IMR-90 (cell line): ENCODE data around the gene CEL. TPM values are rescaled to one million over a fixed set of nuclear protein-coding genes. Genes with fewer than 3 reads are reported as not detected.

Experiments used
- ATAC-seq: fragments of 200-7000 bp; cut with Tn5 transposase; 2 replicates; pipeline ENCODE4 v1.9.1; 2020; ENCODE audit warnings: low read depth, mild to moderate bottlenecking, moderate library complexity
- BruUV-seq: library from RNA; stranded (reverse); fragments of 400-500 nt; replicated peaks from 2 replicates; lab custom pipeline; 2021; lab: Mats Ljungman, UMichigan
- CTCF ChIA-PET: fragments of 300-600 bp; formaldehyde crosslinking; extraction: SDS; loops from one replicate; lab custom pipeline; 2021; ENCODE audit warnings: antibody characterized with exemption; lab: Yijun Ruan, JAX
- POLR2A ChIA-PET: fragments of 300-600 bp; sonication (Branson Sonifier 250); formaldehyde crosslinking; loops from one replicate; lab custom pipeline; 2022; ENCODE audit warnings: antibody characterized with exemption; ENCODE audit not compliant: unreplicated experiment; lab: Charles Lee
- DNase-seq: peaks from one replicate; pipeline ENCODE4 v3.0.0; 2013
- H2AFZ ChIP-seq: replicated peaks from 2 replicates; pipeline ENCODE3; 2013; ENCODE audit warnings: low read length, mild to moderate bottlenecking; ENCODE audit not compliant: poor library complexity
- H2AK5ac ChIP-seq: 2 replicates; pipeline ENCODE4 v1.6.1; 2013; ENCODE audit warnings: low read depth, low read length, inconsistent platforms
- H2AK9ac ChIP-seq: replicated peaks from 2 replicates; pipeline ENCODE3; 2013; ENCODE audit warnings: mild to moderate bottlenecking, low read depth, low read length, moderate library complexity; ENCODE audit not compliant: poor library complexity
- H2BK120ac ChIP-seq: 2 replicates; pipeline ENCODE4 v1.6.1; 2013; ENCODE audit warnings: low read depth, low read length, inconsistent platforms
- H2BK15ac ChIP-seq: 3 replicates; pipeline ENCODE4 v1.6.1; 2013; ENCODE audit warnings: low read depth, low read length, inconsistent platforms
- H2BK20ac ChIP-seq: 2 replicates; pipeline ENCODE4 v1.6.1; 2013; ENCODE audit warnings: low read depth, mild to moderate bottlenecking, inconsistent platforms, low read length, moderate library complexity
- H2BK5ac ChIP-seq: 2 replicates; pipeline ENCODE4 v1.6.1; 2013; ENCODE audit warnings: mild to moderate bottlenecking, low read depth, low read length, inconsistent platforms; ENCODE audit not compliant: poor library complexity, severe bottlenecking
- H3K14ac ChIP-seq: replicated peaks from 2 replicates; pipeline ENCODE4 v1.6.1; 2013; ENCODE audit warnings: low read depth, low read length, inconsistent platforms
- H3K18ac ChIP-seq: 2 replicates; pipeline ENCODE4 v1.6.1; 2013; ENCODE audit warnings: low read depth, low read length, control low read depth
- H3K23ac ChIP-seq: 2 replicates; pipeline ENCODE4 v1.6.1; 2013; ENCODE audit warnings: low read depth, low read length, inconsistent platforms
- H3K27ac ChIP-seq: 2 replicates; pipeline ENCODE4 v1.5.1; 2013; ENCODE audit warnings: mild to moderate bottlenecking, control low read depth, low read length; ENCODE audit not compliant: insufficient read depth
- H3K27me3 ChIP-seq: 2 replicates; pipeline ENCODE4 v1.6.1; 2013; ENCODE audit warnings: low read length; ENCODE audit not compliant: control insufficient read depth, insufficient read depth
- H3K36me3 ChIP-seq: 2 replicates; pipeline ENCODE4 v1.6.1; 2013; ENCODE audit warnings: low read length, mixed read lengths; ENCODE audit not compliant: control insufficient read depth, insufficient read depth
- H3K4ac ChIP-seq: 2 replicates; pipeline ENCODE4 v1.6.1; 2013; ENCODE audit warnings: low read depth, low read length, inconsistent platforms
- H3K4me1 ChIP-seq: 2 replicates; pipeline ENCODE4 v1.6.1; 2013; ENCODE audit warnings: low read length, mixed read lengths; ENCODE audit not compliant: control insufficient read depth, insufficient read depth
- H3K4me2 ChIP-seq: 2 replicates; pipeline ENCODE4 v1.6.1; 2013; ENCODE audit warnings: low read depth, mild to moderate bottlenecking, control low read depth, low read length, moderate library complexity
- H3K4me3 ChIP-seq: 2 replicates; pipeline ENCODE4 v1.5.1; 2013; ENCODE audit warnings: low read depth, mild to moderate bottlenecking, control low read depth, low read length, moderate library complexity; ENCODE audit not compliant: insufficient read depth
- H3K56ac ChIP-seq: 2 replicates; pipeline ENCODE4 v1.6.1; 2013; ENCODE audit warnings: low read length, inconsistent platforms; ENCODE audit not compliant: insufficient read depth; ENCODE audit errors: extremely low read depth
- H3K79me1 ChIP-seq, 2 experiments: 2 replicates each; pipeline ENCODE4 v1.6.1; 2013; ENCODE audit warnings: low read length in 2 of 2, inconsistent platforms in 1 of 2, low read depth in 1 of 2
- H3K9ac ChIP-seq: 2 replicates; pipeline ENCODE4 v1.6.1; 2013; ENCODE audit warnings: low read depth, low read length, control low read depth
- H3K9me1 ChIP-seq: 2 replicates; pipeline ENCODE4 v1.6.1; 2013; ENCODE audit warnings: low read length, inconsistent platforms; ENCODE audit not compliant: insufficient read depth
- H3K9me3 ChIP-seq: 2 replicates; pipeline ENCODE4 v1.6.1; 2013; ENCODE audit warnings: low read length; ENCODE audit not compliant: control insufficient read depth, insufficient read depth
- H4K20me1 ChIP-seq: 2 replicates; pipeline ENCODE4 v1.6.1; 2013; ENCODE audit warnings: low read length, inconsistent platforms; ENCODE audit not compliant: insufficient read depth
- H4K5ac ChIP-seq: 2 replicates; pipeline ENCODE4 v1.6.1; 2013; ENCODE audit warnings: mild to moderate bottlenecking, low read depth, low read length, control low read depth
- H4K8ac ChIP-seq, 2 experiments: 2 replicates each; pipeline ENCODE4 v1.6.1; 2013; ENCODE audit warnings: low read depth in 2 of 2, low read length in 2 of 2, control low read depth in 1 of 2, inconsistent platforms in 1 of 2
- H4K91ac ChIP-seq: 2 replicates; pipeline ENCODE4 v1.6.1; 2013; ENCODE audit warnings: low read depth, low read length, inconsistent platforms; ENCODE audit not compliant: insufficient read depth
- BHLHE40 ChIP-seq: fragments of 150-350 bp; IDR thresholded peaks from 2 replicates; pipeline ENCODE4 v1.6.1; 2016; ENCODE audit warnings: mild to moderate bottlenecking, low read depth, low read length
- FOS ChIP-seq: fragments of 150-350 bp; IDR thresholded peaks from 2 replicates; pipeline ENCODE4 v1.6.1; 2016; ENCODE audit warnings: low read depth, low read length
- NFE2L2 ChIP-seq: fragments of 150-350 bp; IDR thresholded peaks from 2 replicates; pipeline ENCODE4 v1.6.1; 2016; ENCODE audit warnings: low read depth, mild to moderate bottlenecking, low read length
- RAD21 ChIP-seq: IDR thresholded peaks from 2 replicates; pipeline ENCODE4 v1.6.1; 2012; ENCODE audit warnings: low read length, improper control_type of control experiment
- RCOR1 ChIP-seq: IDR thresholded peaks from 2 replicates; pipeline ENCODE4 v1.6.1; 2012; ENCODE audit warnings: mild to moderate bottlenecking, low read length, improper control_type of control experiment; ENCODE audit not compliant: insufficient replicate concordance
- RFX5 ChIP-seq: IDR thresholded peaks from 2 replicates; pipeline ENCODE4 v1.8.0; 2012; ENCODE audit warnings: low read depth, mild to moderate bottlenecking, low read length, moderate library complexity
- WGBS, 2 experiments: methylation state at CpG; one replicate each; pipeline versions ENCODE4 v1.1.5 to v1.1.7; 2013; ENCODE audit warnings: missing lambda C conversion rate in 2 of 2; ENCODE audit not compliant: insufficient read length in 1 of 2; ENCODE audit errors: extremely low coverage in 2 of 2; 5-methylcytosine and 5-hydroxymethylcytosine counted together
- dilution Hi-C: fragments of 300-500 bp; cut with HindIII; formaldehyde crosslinking; loops from one replicate; pipeline ENCODE4 v1.14.3; 2018; ENCODE audit warnings: low sequenced_read_pairs; ENCODE audit not compliant: unreplicated experiment
- in situ Hi-C: fragments of 300-500 bp; cut with MboI; formaldehyde crosslinking; loops from 3 replicates; pipeline ENCODE4 v1.14.3; 2019; ENCODE audit warnings: low sequenced_read_pairs, inconsistent platforms, mixed read lengths
- intact Hi-C: fragments of 100-400 bp; cut with micrococcal nuclease; formaldehyde crosslinking; loops from 2 replicates; pipeline ENCODE4 v1.10.0; 2022
- polyA plus RNA-seq, 3 experiments: library from polyadenylated mRNA; depleted of rRNA; stranded (reverse); fragments of >200 nt; gene quantifications; 2 replicates each; pipeline ENCODE4 v1.2.3, GENCODE V29; 2012; ENCODE audit warnings: low replicate concordance in 1 of 3
- total RNA-seq: library from RNA; depleted of rRNA; stranded (reverse); fragments of >200 nt; gene quantifications from 2 replicates; pipeline ENCODE4 v1.2.3, GENCODE V29; 2012
- TF ChIP-seq, protein P1 (sequence below): fragments of 150-350 bp; IDR thresholded peaks from 2 replicates; pipeline ENCODE4 v1.6.1; 2017; ENCODE audit warnings: mild to moderate bottlenecking, antibody characterized with exemption, low read length, low read depth
- TF ChIP-seq, protein P2 (sequence below): conservative IDR thresholded peaks from 2 replicates; pipeline ENCODE4 v1.5.1; 2012; ENCODE audit warnings: mild to moderate bottlenecking, low read depth, low read length, improper control_type of control experiment

CEL gene
- total and polyA plus RNA-seq, 2 of the 4 experiments (the other 2 are of a cell fraction), result under 0.01 to 0.75 TPM

DNA sequence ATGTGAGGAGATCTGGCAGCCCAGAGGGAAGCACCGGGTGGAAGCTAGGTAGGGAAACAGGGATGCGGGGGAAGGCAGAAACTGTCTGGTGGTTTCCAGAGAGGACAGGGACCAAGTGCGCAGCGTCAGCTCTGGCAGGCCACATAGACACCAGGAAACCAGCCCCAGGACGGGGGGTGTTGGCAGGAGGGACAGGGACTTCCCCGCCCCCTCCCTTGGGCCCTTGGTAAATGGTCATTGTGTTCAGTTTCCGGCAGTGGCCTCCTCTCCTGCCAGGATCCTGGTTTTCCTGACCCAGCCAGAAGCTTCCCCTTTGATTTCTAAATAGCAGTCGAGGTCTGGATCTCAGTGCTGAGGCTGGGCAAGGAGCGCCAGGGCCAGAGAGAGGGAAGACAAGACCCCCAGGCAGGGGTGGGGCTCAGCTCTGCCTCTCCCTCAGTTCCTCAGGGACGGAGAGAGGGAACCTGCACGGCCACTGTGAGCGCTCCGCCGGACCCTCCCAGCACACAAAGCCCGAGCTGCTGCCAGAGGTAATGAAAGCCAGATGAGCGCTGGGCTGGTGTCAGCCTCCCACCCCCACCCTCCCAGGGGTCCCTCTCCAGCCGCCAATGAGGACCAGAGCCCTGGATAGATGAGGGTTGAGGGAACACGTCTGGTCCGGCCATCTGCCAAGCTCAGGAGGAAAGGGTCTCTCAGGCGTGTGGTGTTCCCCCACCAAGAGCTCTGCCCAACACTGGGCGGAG is 57.5 kb downstream of the CEL start:
- DNase-seq, result no peak
- Histone ChIP-seq H3K4me1 (peaks cover 23% of the 10 kb centered on the region), H3K4me3 (no peak overlapping the region; the same call in 1 of the 2 replicates), H3K9me1 (peaks cover 30% of the 10 kb centered on the region), H3K36me3 (no peaks in the 10 kb centered on the region), H3K56ac (no peak overlapping the region), H3K9me3 (no peaks in the 10 kb centered on the region), H2BK120ac (no peak overlapping the region), H2BK15ac (no peak overlapping the region), H4K5ac (no peak overlapping the region), H4K91ac (no peak overlapping the region), H2AK5ac (peak overlapping the region; percentile 81; the same call in 1 of the 2 replicates), H3K27me3 (no peaks in the 10 kb centered on the region), H3K23ac (peak overlapping the region; percentile 96), H3K79me1 (peaks cover 32 to 69% of the 10 kb centered on the region in 2 experiments), H3K9ac (0 out of 2 replicates have a peak overlapping the region, but pooled peaks have one; percentile 22), H3K27ac (no peak overlapping the region), H4K20me1 (peaks cover 63% of the 10 kb centered on the region), H3K4ac (peak overlapping the region; percentile 74; the same call in 1 of the 2 replicates), H2BK20ac (no peak overlapping the region), H2BK5ac (no peak overlapping the region), H3K14ac (peak overlapping the region; percentile 91), H3K18ac (no peak overlapping the region), H2AK9ac (peak overlapping the region; percentile 91), H2AFZ (peak overlapping the region; percentile 43), H3K4me2 (peak overlapping the region; percentile 92; the same call in 1 of the 2 replicates), H4K8ac (peak overlapping the region in 1 of 2 experiments; percentile 57; a peak in 1 of 4 replicates)
- TF ChIP-seq RAD21 (no peak), FOS (no peak), RCOR1 (no peak), BHLHE40 (no peak), NFE2L2 (no peak), RFX5 (no peak)
- TF ChIP-seq, protein P1, sequence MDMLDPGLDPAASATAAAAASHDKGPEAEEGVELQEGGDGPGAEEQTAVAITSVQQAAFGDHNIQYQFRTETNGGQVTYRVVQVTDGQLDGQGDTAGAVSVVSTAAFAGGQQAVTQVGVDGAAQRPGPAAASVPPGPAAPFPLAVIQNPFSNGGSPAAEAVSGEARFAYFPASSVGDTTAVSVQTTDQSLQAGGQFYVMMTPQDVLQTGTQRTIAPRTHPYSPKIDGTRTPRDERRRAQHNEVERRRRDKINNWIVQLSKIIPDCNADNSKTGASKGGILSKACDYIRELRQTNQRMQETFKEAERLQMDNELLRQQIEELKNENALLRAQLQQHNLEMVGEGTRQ, result no peak
- TF ChIP-seq, protein P2, sequence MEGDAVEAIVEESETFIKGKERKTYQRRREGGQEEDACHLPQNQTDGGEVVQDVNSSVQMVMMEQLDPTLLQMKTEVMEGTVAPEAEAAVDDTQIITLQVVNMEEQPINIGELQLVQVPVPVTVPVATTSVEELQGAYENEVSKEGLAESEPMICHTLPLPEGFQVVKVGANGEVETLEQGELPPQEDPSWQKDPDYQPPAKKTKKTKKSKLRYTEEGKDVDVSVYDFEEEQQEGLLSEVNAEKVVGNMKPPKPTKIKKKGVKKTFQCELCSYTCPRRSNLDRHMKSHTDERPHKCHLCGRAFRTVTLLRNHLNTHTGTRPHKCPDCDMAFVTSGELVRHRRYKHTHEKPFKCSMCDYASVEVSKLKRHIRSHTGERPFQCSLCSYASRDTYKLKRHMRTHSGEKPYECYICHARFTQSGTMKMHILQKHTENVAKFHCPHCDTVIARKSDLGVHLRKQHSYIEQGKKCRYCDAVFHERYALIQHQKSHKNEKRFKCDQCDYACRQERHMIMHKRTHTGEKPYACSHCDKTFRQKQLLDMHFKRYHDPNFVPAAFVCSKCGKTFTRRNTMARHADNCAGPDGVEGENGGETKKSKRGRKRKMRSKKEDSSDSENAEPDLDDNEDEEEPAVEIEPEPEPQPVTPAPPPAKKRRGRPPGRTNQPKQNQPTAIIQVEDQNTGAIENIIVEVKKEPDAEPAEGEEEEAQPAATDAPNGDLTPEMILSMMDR, result no peak
- intact Hi-C loops, result no loop called here
- dilution Hi-C loops, result no loop called here
- in situ Hi-C loops, result no loop called here
- ChIA-PET CTCF (interaction anchor here (1.1 to 1.6 kb wide), 2 partner anchors 9 to 25 kb away, joined by 3 to 5 read pairs; no protein-coding TSS in a partner anchor), POLR2A (no interaction called here)
- BruUV-seq, result no TSS peak
- ATAC-seq, result no peak
- 68% methylated on average over 6 of the region's 21 CpGs; no CpG with 5 or more reads in 1 of the 2 experiments for WGBS, 2 experiments
